Neural progenitor cell (in vitro differentiated cells): Measurements from ENCODE around the gene GTPBP6.

Experiments used
- EZH2phosphoT487 ChIP-seq: fragments of 200-600 bp; sonication (generic); IDR thresholded peaks from 2 replicates; pipeline ENCODE4 v1.6.1; 2017; ENCODE audit warnings: antibody characterized with exemption
- TF ChIP-seq, protein P1 (sequence below): fragments of 200-600 bp; sonication (generic); IDR thresholded peaks from 2 replicates; pipeline ENCODE4 v1.5.1; 2017; ENCODE audit warnings: antibody characterized with exemption, mild to moderate bottlenecking

GRCh38 chrX:335758-336155, 17.2 kb upstream of the GTPBP6 start:
- TF ChIP-seq, protein P1, sequence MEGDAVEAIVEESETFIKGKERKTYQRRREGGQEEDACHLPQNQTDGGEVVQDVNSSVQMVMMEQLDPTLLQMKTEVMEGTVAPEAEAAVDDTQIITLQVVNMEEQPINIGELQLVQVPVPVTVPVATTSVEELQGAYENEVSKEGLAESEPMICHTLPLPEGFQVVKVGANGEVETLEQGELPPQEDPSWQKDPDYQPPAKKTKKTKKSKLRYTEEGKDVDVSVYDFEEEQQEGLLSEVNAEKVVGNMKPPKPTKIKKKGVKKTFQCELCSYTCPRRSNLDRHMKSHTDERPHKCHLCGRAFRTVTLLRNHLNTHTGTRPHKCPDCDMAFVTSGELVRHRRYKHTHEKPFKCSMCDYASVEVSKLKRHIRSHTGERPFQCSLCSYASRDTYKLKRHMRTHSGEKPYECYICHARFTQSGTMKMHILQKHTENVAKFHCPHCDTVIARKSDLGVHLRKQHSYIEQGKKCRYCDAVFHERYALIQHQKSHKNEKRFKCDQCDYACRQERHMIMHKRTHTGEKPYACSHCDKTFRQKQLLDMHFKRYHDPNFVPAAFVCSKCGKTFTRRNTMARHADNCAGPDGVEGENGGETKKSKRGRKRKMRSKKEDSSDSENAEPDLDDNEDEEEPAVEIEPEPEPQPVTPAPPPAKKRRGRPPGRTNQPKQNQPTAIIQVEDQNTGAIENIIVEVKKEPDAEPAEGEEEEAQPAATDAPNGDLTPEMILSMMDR = no peak
- no peak for TF ChIP-seq EZH2phosphoT487
